ENCODE results near the gene TSPAN17. TPM values are rescaled to one million over a fixed set of nuclear protein-coding genes. Genes with fewer than 3 reads are reported as not detected.

The TSPAN17 gene
- total and polyA plus RNA-seq, 2 experiments from 2014 or later = 27.9 to 33.4 TPM

DNA sequence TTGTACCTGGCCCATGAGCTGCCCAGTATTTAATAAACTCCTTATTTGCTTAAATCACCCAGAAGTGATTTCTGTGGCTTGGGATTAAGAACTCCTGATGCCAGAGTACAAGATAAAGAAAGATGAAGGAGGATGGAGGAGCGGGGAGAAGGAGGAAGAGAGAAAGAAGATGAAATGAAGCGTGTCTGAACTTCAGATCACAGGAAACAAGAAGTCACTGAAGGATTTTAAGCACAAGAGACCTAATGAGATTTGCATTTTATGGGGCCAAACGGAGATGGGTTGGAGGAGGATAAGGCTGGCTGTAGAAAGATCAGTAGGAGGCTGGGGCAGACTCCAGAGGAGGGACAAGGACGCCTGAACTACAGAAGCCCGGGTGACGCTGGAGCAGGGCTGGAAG is 13.7 kb upstream of the TSPAN17 start:
- DNase-seq (ENCODE audit: low spot score) = no peak
- Histone ChIP-seq H3K27me3 (peaks cover 51% of the 10 kb centered on the region), H3K4me2 (no peak overlapping the region), H3K36me3 (replicated peaks; ENCODE audit: insufficient read depth, low read depth) (no peaks in the 10 kb centered on the region), H3K27ac (no peak overlapping the region), H2AFZ (no peak overlapping the region), H3K4me3 (no peak overlapping the region), H4K20me1 (ENCODE audit: insufficient read depth, poor library complexity, severe bottlenecking) (no peaks in the 10 kb centered on the region), H3K79me2 (no peaks in the 10 kb centered on the region), H3K9me3 (ENCODE audit: low read depth) (no peaks in the 10 kb centered on the region), H3K4me1 (ENCODE audit: insufficient read depth) (no peaks in the 10 kb centered on the region), H3K9me2 (replicated peaks; ENCODE audit: insufficient read depth) (no peaks in the 10 kb centered on the region)
- TF ChIP-seq EZH2phosphoT487 (IDR thresholded peaks at IDR 0.05; ENCODE audit: low read depth, severe bottlenecking, unreplicated experiment) = no peak
- TF ChIP-seq, protein P1, sequence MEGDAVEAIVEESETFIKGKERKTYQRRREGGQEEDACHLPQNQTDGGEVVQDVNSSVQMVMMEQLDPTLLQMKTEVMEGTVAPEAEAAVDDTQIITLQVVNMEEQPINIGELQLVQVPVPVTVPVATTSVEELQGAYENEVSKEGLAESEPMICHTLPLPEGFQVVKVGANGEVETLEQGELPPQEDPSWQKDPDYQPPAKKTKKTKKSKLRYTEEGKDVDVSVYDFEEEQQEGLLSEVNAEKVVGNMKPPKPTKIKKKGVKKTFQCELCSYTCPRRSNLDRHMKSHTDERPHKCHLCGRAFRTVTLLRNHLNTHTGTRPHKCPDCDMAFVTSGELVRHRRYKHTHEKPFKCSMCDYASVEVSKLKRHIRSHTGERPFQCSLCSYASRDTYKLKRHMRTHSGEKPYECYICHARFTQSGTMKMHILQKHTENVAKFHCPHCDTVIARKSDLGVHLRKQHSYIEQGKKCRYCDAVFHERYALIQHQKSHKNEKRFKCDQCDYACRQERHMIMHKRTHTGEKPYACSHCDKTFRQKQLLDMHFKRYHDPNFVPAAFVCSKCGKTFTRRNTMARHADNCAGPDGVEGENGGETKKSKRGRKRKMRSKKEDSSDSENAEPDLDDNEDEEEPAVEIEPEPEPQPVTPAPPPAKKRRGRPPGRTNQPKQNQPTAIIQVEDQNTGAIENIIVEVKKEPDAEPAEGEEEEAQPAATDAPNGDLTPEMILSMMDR (IDR thresholded peaks at IDR 0.05; ENCODE audit: poor library complexity) = no peak
- no peak for TF ChIP-seq EZH2 (IDR thresholded peaks at IDR 0.05; ENCODE audit: borderline replicate concordance)
- WGBS (ENCODE audit: low lambda C conversion rate, missing lambda C conversion rate) = 44% methylated on average over 6 of the region's 6 CpGs

DNA sequence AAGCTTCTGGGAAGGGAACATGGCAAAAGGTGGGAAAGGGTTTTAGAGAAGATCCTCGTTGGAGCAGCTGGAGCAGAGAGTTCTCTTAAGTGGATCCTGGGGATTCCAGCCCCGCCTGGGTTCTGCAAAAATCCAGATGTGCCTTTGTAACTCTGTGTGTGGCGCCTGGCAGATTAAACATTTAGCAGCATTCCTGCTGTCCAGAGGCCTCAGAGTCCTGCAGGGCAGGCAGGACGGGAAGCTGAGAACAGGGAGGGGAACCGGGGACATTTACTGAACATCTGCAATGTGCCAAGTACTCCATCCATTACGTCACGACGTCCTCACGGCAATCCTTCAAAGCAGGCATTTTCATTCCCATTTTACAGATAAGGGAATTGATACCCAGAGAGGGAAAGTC is 10.9 kb upstream of the TSPAN17 start:
- no peaks in the 10 kb centered on the region for H3K79me2 ChIP-seq
- H4K20me1 ChIP-seq (ENCODE audit: insufficient read depth, poor library complexity, severe bottlenecking) = no peaks in the 10 kb centered on the region
- TF ChIP-seq, protein P1 (IDR thresholded peaks at IDR 0.05; ENCODE audit: poor library complexity) = no peak
- TF ChIP-seq EZH2 (IDR thresholded peaks at IDR 0.05; ENCODE audit: borderline replicate concordance) = no peak
- TF ChIP-seq EZH2phosphoT487 (IDR thresholded peaks at IDR 0.05; ENCODE audit: low read depth, severe bottlenecking, unreplicated experiment) = no peak
- no peak for DNase-seq (ENCODE audit: low spot score)
- H3K4me3 ChIP-seq = no peak overlapping the region
- no peaks in the 10 kb centered on the region for H3K4me1 ChIP-seq (ENCODE audit: insufficient read depth)
- no peaks in the 10 kb centered on the region for H3K9me3 ChIP-seq (ENCODE audit: low read depth)
- 45% methylated on average over 9 of the region's 9 CpGs for WGBS (ENCODE audit: low lambda C conversion rate, missing lambda C conversion rate)
- H3K4me2 ChIP-seq = no peak overlapping the region
- peaks cover 24% of the 10 kb centered on the region for H3K27me3 ChIP-seq
- no peaks in the 10 kb centered on the region for H3K36me3 ChIP-seq (replicated peaks; ENCODE audit: insufficient read depth, low read depth)
- no peak overlapping the region for H3K27ac ChIP-seq
- no peaks in the 10 kb centered on the region for H3K9me2 ChIP-seq (replicated peaks; ENCODE audit: insufficient read depth)
- H2AFZ ChIP-seq = no peak overlapping the region

DNA sequence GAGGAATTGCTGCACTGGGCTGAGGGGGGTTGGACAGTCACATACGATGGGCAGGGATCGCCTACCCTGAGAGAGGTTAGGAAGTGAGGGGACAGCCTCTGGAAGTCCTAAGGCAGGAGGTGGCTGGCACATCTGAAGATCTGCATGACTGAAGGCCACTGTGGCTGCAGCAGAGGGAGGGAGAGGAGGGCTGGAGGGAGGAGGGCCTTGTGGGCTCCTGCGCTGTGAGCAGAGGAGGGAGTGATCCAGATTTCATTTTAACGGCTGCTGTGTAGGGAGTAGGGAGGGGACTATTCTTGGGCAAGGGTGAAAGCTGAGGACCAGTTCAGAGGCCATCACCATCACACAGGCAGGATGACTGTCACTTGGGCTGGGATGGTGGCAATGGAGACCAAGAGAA is 9.7 kb upstream of the TSPAN17 start:
- Histone ChIP-seq H3K4me3 (no peak overlapping the region), H2AFZ (no peak overlapping the region), H3K27ac (no peak overlapping the region), H3K4me1 (ENCODE audit: insufficient read depth) (no peaks in the 10 kb centered on the region), H3K9me2 (replicated peaks; ENCODE audit: insufficient read depth) (no peaks in the 10 kb centered on the region), H4K20me1 (ENCODE audit: insufficient read depth, poor library complexity, severe bottlenecking) (no peaks in the 10 kb centered on the region), H3K27me3 (peaks cover 17% of the 10 kb centered on the region), H3K79me2 (no peaks in the 10 kb centered on the region), H3K36me3 (replicated peaks; ENCODE audit: insufficient read depth, low read depth) (no peaks in the 10 kb centered on the region), H3K9me3 (ENCODE audit: low read depth) (no peaks in the 10 kb centered on the region), H3K4me2 (no peak overlapping the region)
- TF ChIP-seq EZH2 (IDR thresholded peaks at IDR 0.05; ENCODE audit: borderline replicate concordance) (no peak), EZH2phosphoT487 (IDR thresholded peaks at IDR 0.05; ENCODE audit: low read depth, severe bottlenecking, unreplicated experiment) (no peak)
- TF ChIP-seq, protein P1 (IDR thresholded peaks at IDR 0.05; ENCODE audit: poor library complexity) = no peak
- WGBS (ENCODE audit: low lambda C conversion rate, missing lambda C conversion rate) = 62% methylated on average over 4 of the region's 4 CpGs
- DNase-seq (ENCODE audit: low spot score) = no peak

DNA sequence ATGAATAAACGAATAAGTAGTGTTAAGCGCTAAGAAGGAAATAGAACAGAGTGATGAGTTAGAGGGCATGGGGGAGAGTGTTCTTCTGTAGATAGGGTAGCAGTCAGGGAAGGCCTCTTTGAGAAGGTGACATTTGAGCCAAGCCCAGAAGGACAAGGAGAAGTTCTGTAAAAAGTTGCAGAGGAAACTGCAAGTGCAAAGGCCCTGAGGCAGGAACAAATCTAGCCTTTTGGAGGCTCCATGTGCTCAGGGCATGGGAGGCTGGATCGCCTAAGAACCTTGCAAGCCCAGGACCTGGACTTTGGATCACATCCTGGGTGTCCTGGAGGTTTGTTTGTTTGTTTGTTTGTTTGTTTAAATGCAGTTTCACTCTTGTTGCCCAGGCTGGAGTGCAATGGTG is 8.8 kb upstream of the TSPAN17 start:
- TF ChIP-seq EZH2 (IDR thresholded peaks at IDR 0.05; ENCODE audit: borderline replicate concordance) (no peak), EZH2phosphoT487 (IDR thresholded peaks at IDR 0.05; ENCODE audit: low read depth, severe bottlenecking, unreplicated experiment) (no peak)
- TF ChIP-seq, protein P1 (IDR thresholded peaks at IDR 0.05; ENCODE audit: poor library complexity) = no peak
- WGBS (ENCODE audit: low lambda C conversion rate, missing lambda C conversion rate) = 96% methylated on average over 3 of the region's 3 CpGs
- Histone ChIP-seq H3K4me2 (no peak overlapping the region), H3K4me1 (ENCODE audit: insufficient read depth) (no peaks in the 10 kb centered on the region), H3K4me3 (no peak overlapping the region), H3K79me2 (no peaks in the 10 kb centered on the region), H3K36me3 (replicated peaks; ENCODE audit: insufficient read depth, low read depth) (no peaks in the 10 kb centered on the region), H2AFZ (no peak overlapping the region), H3K27ac (no peak overlapping the region), H3K27me3 (peaks cover 8% of the 10 kb centered on the region), H3K9me2 (replicated peaks; ENCODE audit: insufficient read depth) (no peaks in the 10 kb centered on the region), H4K20me1 (ENCODE audit: insufficient read depth, poor library complexity, severe bottlenecking) (no peaks in the 10 kb centered on the region), H3K9me3 (ENCODE audit: low read depth) (no peaks in the 10 kb centered on the region)
- no peak for DNase-seq (ENCODE audit: low spot score)

All from hepatocyte (in vitro differentiated cells).